Spinal cord (tissue), 10 donors: ENCODE measurements around the gene YY1. TPM values are rescaled to one million over a fixed set of nuclear protein-coding genes. Genes with fewer than 3 reads are reported as not detected.
"Not testable (repeated sequence)": the region's sequence is repeated elsewhere in the genome, so short reads cannot be mapped to it uniquely, and the experiment has no call there.

Source experiments
- DNase-seq, 6 donors: peaks; one replicate each; pipeline versions ENCODE4 v3.0.0 to v3.0.0-alpha.2; 2013 to 2015; ENCODE audit warnings: low spot score in 6 of 6, low read depth in 4 of 6
- H3K27ac ChIP-seq: one replicate; pipeline ENCODE4 v1.5.1; 2013; ENCODE audit warnings: low read depth, low read length, control low read depth
- H3K27me3 ChIP-seq: one replicate; pipeline ENCODE4 v1.6.1; 2013; ENCODE audit warnings: low read length; ENCODE audit not compliant: control insufficient read depth, insufficient read depth
- H3K36me3 ChIP-seq: one replicate; pipeline ENCODE4 v1.6.1; 2013; ENCODE audit warnings: low read length; ENCODE audit not compliant: control insufficient read depth, insufficient read depth
- H3K4me1 ChIP-seq: one replicate; pipeline ENCODE4 v1.6.1; 2013; ENCODE audit warnings: low read length; ENCODE audit not compliant: control insufficient read depth, insufficient read depth
- H3K4me3 ChIP-seq: one replicate; pipeline ENCODE4 v1.5.1; 2013; ENCODE audit warnings: low read depth, low read length, control low read depth
- H3K9me3 ChIP-seq: one replicate; pipeline ENCODE4 v1.6.1; 2013; ENCODE audit warnings: low read length; ENCODE audit not compliant: control insufficient read depth, insufficient read depth
- WGBS: methylation state at CpG from one replicate; pipeline ENCODE4 v1.1.5; 2013; ENCODE audit warnings: missing lambda C conversion rate; ENCODE audit not compliant: insufficient coverage; 5-methylcytosine and 5-hydroxymethylcytosine counted together
- polyA plus RNA-seq, 2 donors: library from polyadenylated mRNA; unstranded; fragments of 120-200 nt; gene quantifications; one replicate each; pipeline ENCODE4 v1.2.1, GENCODE V29; 2013; ENCODE audit not compliant: insufficient read length in 2 of 2
- total RNA-seq, 2 donors: library from RNA; depleted of rRNA in 1 of 2; stranded (reverse); fragments of 120-200 nt in 1 of 2; fragments of >200 nt in 1 of 2; gene quantifications; one replicate each; pipeline versions ENCODE4 v1.2.3 to v1.2.4, GENCODE V29; 2013 to 2014
- donor health status: healthy.

Gene YY1
- total and polyA plus RNA-seq, 4 donors = 55.0 to 83.7 (median 67.1) TPM

- WGBS = 75% methylated on average over 5 of the region's 5 CpGs
- peak in 1 of 6 donors; percentile 47 for DNase-seq
Measured at GRCh38 chr14:100307766-100308426, 69.0 kb downstream of the YY1 start.

DNA sequence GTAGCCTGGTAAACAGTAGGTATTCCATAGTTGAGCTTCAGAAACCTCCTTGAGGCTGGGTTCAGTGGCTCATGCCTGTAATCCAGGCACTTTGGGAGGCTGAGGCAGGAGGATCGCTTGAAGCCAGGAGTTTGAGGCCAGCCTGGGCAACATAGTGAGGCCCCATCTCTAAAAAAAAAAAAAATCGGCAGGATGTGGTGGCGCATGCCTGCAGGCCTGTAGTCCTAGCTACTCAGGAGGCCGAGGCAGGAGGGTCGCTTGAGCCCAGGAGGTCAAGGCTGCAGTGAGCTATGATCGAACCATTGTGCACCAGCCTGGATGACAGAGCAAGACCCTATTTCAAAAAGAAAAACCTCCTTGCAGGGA is 69.5 kb downstream of the YY1 start:
- H3K9me3 ChIP-seq, H3K4me3 ChIP-seq, DNase-seq, H3K27me3 ChIP-seq, H3K27ac ChIP-seq: not testable (repeated sequence)
- Histone ChIP-seq H3K4me1 (peaks cover 52% of the 10 kb centered on the region), H3K36me3 (peaks cover 12% of the 10 kb centered on the region)
- 82% methylated on average over 6 of the region's 6 CpGs for WGBS

More at GRCh38 chr14:100307766-100308426, 69.0 kb downstream of the YY1 start:
- peaks cover 6% of the 10 kb centered on the region for H3K27me3 ChIP-seq
- H3K36me3 ChIP-seq = peaks cover 12% of the 10 kb centered on the region
- no peaks in the 10 kb centered on the region for H3K9me3 ChIP-seq
- H3K4me3 ChIP-seq = peak overlapping the region; percentile 78
- peaks cover 54% of the 10 kb centered on the region for H3K4me1 ChIP-seq
- no peak overlapping the region for H3K27ac ChIP-seq

DNA sequence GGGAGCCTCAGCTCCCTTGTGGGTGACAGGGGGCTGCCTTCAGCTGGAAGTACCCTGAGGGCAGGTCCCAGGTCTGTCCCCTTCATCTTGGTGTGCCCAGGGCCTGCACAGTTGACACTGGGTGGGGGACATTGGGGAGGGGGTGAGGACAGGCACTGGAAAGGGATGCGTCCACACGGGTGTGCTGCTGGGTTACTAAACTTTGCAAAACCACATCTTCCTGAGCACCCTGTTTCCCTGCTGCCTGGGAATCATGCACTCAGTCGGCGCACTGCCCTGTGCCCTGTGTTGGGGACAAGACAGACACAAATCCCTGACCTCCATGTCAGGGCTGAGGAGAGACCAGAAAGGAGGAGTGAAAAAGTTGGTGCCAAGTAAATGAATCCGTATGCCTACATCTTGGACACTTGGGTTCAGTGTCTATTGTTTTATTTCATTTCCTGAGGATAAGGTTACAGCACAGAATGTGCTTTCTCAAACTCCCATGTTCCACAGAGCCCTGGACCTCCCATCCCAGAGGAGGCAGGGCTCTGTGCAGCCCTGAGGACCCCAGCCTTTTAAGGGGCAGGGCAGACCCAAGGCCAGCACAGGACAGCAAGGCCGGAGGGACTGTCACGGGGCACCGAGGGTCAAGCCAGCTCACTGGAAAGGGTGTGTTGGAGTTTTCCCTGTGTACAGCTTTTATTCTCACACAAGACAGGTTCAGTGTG is 70.2 kb downstream of the YY1 start:
- WGBS = 87% methylated on average over 3 of the region's 8 CpGs
- Histone ChIP-seq H3K9me3 (no peaks in the 10 kb centered on the region), H3K4me3 (no peak overlapping the region), H3K27me3 (peaks cover 6% of the 10 kb centered on the region), H3K27ac (no peak overlapping the region), H3K36me3 (peaks cover 8% of the 10 kb centered on the region), H3K4me1 (peaks cover 44% of the 10 kb centered on the region)
- no peak for DNase-seq

GRCh38 chr14:100312110-100312876 is 73.3 kb downstream of the YY1 start:
- H3K4me3 ChIP-seq, H3K9me3 ChIP-seq, H3K27ac ChIP-seq, DNase-seq, H3K27me3 ChIP-seq, H3K36me3 ChIP-seq: not testable (repeated sequence)
- H3K4me1 ChIP-seq = peaks cover 24% of the 10 kb centered on the region
- WGBS = 52% methylated on average over 7 of the region's 18 CpGs

DNA sequence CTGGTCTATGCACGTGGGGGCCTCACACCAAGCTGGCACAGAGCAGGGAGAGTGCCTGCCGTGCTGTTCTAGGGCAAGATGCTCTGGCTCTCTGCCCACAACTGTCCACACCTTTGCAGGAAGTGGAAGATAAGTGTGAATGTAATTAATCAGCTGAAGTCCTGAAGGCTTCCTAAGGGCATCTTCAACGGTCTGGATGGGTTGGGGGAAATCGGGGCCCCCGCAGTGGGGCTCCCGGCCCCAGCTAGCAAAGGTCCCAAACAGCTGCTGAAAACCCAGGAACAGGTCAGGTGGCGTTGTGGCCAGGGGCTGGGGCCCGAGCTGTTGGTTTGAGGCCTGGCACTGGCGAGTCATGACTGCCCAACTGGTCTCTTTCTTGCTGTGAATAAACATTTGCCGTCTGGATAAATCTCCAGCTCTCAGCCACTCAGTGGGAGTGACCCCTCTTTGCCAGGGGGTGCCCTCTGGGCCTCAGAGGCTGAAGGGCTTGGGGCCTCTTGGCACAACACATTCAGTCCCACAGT is 74.0 kb downstream of the YY1 start:
- no peak for DNase-seq
- H3K4me3 ChIP-seq = no peak overlapping the region
- H3K36me3 ChIP-seq = peaks cover 4% of the 10 kb centered on the region
- peaks cover 21% of the 10 kb centered on the region for H3K4me1 ChIP-seq
- no peak overlapping the region for H3K27ac ChIP-seq
- H3K9me3 ChIP-seq = no peaks in the 10 kb centered on the region
- 60% methylated on average over 10 of the region's 10 CpGs for WGBS
- H3K27me3 ChIP-seq = peaks cover 6% of the 10 kb centered on the region

- Histone ChIP-seq H3K4me3 (no peak overlapping the region), H3K36me3 (peaks cover 4% of the 10 kb centered on the region), H3K27ac (no peak overlapping the region), H3K27me3 (peaks cover 6% of the 10 kb centered on the region), H3K9me3 (no peaks in the 10 kb centered on the region), H3K4me1 (peaks cover 20% of the 10 kb centered on the region)
- 83% methylated on average over 26 of the region's 26 CpGs for WGBS
- no peak for DNase-seq
Measured at GRCh38 chr14:100313464-100314230, 74.7 kb downstream of the YY1 start.

DNA sequence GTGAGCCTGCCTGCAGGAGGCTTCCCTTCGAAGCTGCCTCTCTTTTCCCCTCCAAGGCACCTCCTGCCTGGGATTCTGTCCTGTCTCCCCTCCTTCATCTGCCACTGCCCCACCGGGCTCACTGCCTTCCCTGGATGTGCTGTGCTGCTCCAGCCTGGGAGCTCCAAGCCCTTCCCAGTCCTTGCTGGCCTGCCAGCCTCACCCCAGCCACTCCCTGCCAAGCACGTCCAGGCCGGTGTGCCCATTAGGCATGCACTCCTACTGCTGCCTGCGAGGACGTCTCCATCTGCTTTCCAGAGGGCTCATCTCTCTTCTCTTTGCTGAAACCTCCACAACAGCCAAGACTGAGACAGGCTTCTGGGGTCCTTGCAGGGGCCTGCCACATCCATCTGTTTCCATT is 75.8 kb downstream of the YY1 start:
- Histone ChIP-seq H3K27ac (no peak overlapping the region), H3K36me3 (peaks cover under 1% of the 10 kb centered on the region), H3K4me1 (peaks cover 13% of the 10 kb centered on the region), H3K9me3 (no peaks in the 10 kb centered on the region), H3K27me3 (peaks cover 6% of the 10 kb centered on the region), H3K4me3 (no peak overlapping the region)
- no peak for DNase-seq
- WGBS = 73% methylated on average over 6 of the region's 6 CpGs

GRCh38 chr14:100317389-100317788 is 78.4 kb downstream of the YY1 start:
- H3K9me3 ChIP-seq = no peaks in the 10 kb centered on the region
- 88% methylated on average over 4 of the region's 6 CpGs for WGBS
- no peak for DNase-seq
- no peaks in the 10 kb centered on the region for H3K36me3 ChIP-seq
- peaks cover 13% of the 10 kb centered on the region for H3K4me1 ChIP-seq
- peaks cover 3% of the 10 kb centered on the region for H3K27me3 ChIP-seq
- no peak overlapping the region for H3K4me3 ChIP-seq
- H3K27ac ChIP-seq = no peak overlapping the region
